Stimulated activated CD4-positive, alpha-beta T cell treated with anti-CD3 and anti-CD28 coated beads, Interleukin-2, amount 100 ng/mL, for 48 hours (primary cell): ENCODE data around the gene REC8.
A peak's percentile ranks its signal among the peaks of the same experiment; 100 is the strongest.

Experiments
- DNase-seq, 2 donors: peaks; one replicate each; pipeline ENCODE4 v3.0.0-alpha.2; 2020

REC8 gene

GRCh38 chr14:24171422-24172260 is at the start of gene REC8:
Gene REC8, plus strand, starts transcription at chr14:24172080. Its CDS starts 473 bp downstream, at chr14:24172553.
- DNase-seq = peak; percentile 44 to 46

DNA sequence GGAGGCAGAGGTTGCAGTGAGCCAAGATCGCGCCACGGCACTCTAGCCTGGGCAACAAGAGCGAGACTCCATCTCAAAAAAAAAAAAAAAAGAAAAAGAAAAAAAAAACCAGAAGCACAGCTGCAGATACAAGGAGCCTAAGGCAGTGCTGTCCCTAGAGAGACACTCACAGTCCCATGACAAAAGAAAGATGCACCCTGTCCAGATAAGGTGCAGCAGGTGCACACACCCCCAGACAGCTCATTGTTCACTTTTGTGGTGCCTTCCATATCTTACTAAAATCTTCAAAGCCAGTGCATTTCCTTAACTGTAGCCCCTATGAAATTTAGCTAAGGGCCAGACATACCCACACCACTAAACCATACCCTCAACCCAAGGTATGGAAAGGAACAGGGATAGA is 49.5 kb upstream of the REC8 start:
- no peak for DNase-seq

GRCh38 chr14:24122898-24123297 is 49.0 kb upstream of the REC8 start:
- no peak for DNase-seq

- DNase-seq = no peak
Observed at GRCh38 chr14:24123424-24124417, 48.2 kb upstream of the REC8 start.

DNA sequence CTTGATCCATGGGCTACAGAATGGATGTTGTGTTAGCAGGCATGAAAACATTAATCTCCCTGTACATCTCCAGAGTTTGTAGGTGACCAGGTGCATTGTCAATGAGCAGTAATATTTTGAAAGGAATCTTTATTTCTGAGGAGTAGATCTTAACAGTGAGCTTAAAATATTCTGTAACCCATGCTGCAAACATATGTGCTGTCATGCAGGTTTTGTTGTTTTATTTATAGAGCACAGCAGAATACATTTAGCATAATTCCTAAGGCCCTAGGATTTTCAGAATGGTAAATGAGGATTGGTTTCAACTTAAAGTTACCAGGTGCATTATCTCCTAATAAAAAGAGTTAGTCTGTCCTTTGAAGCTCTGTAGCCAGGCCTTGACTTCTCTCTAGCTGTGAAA is 44.9 kb upstream of the REC8 start:
- DNase-seq = no peak

DNA sequence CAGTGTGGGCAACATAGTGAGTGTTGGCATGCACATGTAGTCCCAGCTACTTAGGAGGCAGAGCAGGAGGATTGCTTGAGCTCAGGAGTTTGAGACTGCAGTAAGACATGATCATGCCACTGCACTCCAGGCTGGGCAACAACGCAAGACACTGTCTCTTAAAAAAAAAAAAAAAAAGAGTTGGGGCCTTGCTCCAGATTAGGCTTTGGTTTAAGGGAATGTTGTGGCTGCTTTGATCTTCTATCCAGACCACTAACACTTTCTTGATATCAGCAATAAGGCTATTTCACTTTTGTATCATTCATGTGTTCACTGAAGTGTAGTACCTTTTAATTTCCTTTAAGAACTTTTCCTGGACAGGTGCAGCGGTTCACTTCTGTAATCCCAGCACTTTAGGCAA is 44.2 kb upstream of the REC8 start:
- no peak for DNase-seq

DNA sequence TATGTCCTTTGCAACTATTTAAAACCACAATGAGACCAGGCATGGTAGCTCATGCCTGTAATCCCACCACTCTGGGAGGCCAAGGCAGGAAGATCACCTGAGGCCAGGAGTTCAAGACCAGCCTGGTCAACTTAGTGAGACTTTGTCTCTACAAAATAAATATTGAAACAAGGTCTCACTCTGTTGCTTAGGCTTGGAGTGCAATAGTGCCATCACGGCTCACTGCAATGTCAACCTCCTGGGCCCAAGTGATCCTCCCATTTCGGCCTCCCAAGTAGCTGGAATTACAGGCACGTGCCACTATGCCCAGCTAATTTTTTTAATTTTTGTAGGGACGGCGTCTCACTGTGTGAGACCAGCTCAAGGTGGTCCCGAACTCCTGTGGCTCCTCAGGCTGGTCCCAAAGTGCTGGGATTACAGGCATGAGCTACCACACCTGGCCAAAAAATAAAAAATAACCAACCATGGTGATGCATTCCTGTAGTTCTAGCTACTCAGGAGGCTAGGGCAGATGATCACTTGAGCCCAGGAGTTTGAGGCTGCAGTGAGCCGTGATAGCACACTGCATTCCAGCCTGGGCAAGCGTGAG is 42.4 kb upstream of the REC8 start:
- DNase-seq = no peak

DNA sequence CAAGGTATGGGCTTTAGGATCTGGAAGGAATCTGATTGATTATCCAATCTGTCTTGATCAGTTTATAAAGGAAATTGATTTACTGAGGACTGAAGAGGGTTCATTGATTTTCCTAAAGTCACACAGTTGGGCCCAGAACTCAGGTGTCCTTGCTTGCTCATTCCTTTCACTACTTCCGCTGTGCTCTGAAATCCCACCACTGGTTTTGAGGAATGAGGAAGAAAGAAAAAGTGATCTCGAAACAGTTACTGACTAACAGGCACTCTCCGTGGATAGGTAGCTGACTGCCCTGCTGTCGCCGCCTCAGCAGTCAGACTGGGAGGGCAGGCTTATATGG is 41.5 kb upstream of the REC8 start, which contains the start of gene FITM1:
Gene FITM1 (plus strand): TSS at position 280 of the 337 bp plus-strand sequence. CDS start 905 bp downstream, outside the sequence.
- no peak for DNase-seq

- DNase-seq = no peak
Observed at GRCh38 chr14:24130717-24131548, 40.9 kb upstream of the REC8 start.

DNA sequence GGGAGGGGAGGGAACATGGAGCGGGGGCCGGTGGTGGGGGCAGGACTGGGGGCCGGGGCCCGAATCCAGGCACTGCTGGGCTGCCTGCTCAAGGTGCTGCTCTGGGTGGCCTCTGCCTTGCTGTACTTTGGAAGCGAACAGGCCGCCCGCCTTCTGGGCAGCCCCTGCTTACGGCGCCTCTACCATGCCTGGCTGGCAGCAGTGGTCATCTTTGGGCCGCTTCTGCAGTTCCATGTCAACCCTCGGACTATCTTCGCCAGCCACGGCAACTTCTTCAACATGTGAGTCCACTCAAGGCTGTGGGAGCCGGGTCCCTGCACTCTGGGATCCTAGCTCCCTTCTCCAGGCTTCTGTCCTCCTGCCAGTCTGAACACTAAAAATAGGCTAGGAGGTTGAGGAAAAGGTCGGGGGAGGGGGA is 40.3 kb upstream of the REC8 start:
- DNase-seq = no peak

GRCh38 chr14:24132061-24132685 is 39.7 kb upstream of the REC8 start:
- DNase-seq = no peak

DNA sequence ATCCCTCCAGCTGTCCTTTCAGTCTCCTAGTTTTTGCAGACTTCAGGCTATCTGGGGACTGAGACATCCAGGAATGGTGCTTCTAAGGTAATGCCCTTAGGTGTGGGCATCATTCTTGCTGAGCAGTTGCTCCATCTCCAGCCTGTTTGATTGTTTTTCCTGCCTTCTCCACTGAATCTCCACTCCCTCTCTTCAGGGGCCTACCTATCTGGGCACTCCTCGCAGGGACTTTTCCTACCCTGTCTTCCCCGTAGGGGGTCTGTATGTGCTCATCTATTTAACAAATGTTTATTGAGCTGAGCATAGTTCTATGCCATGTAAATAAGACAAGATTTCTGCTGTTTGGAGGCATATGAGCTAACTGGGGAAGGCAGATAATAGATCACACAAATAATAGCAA is 38.9 kb upstream of the REC8 start:
- no peak for DNase-seq

- no peak for DNase-seq
Observed at GRCh38 chr14:24133735-24134134, 38.1 kb upstream of the REC8 start.

GRCh38 chr14:24135584-24135833 is 36.4 kb upstream of the REC8 start:
- DNase-seq = no peak

DNA sequence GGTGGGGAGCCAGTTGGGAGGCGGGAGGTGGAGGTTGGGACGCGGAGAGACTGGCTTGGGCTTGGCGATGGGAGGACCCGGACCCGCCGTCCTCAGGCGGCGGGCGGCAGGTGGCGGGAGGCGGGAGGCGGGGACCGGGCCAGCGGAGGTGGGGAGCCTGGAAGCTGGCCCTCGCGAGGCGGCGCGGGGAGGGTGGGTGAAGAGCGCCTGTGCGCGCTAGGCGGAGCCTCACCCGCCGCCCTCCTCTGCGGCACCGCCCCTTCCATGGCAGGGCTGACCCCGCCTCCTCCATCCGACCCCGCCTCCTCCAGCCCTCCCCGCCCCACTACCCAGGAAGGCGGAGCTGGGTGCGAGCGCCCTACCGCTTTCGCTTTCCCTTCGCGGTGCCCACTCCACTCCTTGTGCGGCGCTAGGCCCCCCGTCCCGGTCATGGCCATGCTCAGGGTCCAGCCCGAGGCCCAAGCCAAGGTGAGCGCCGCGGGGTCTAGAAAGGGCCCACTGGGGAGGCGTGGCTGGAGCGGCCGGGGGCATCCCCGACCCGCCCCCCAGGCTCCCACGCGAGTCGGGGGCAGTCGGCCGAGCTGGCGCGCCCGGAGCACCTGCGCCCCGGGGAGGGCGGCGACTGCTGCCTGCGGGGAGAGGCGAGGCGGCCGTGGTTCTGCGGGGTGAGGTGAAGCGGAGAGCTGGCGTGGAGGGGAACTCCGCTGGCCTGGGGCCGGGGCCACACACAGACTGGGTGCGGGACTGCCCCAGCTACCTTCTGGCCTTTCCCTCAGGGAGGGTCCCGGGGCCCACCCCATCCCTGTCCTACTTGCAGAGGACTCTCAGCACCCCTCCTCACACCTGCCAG is 35.8 kb upstream of the REC8 start, which contains the start of gene PSME1:
Gene PSME1 (plus strand): TSS at position 361 of the 850 bp plus-strand sequence. CDS start 69 bp downstream, at position 430.
- peak; percentile 93 to 94 for DNase-seq

DNA sequence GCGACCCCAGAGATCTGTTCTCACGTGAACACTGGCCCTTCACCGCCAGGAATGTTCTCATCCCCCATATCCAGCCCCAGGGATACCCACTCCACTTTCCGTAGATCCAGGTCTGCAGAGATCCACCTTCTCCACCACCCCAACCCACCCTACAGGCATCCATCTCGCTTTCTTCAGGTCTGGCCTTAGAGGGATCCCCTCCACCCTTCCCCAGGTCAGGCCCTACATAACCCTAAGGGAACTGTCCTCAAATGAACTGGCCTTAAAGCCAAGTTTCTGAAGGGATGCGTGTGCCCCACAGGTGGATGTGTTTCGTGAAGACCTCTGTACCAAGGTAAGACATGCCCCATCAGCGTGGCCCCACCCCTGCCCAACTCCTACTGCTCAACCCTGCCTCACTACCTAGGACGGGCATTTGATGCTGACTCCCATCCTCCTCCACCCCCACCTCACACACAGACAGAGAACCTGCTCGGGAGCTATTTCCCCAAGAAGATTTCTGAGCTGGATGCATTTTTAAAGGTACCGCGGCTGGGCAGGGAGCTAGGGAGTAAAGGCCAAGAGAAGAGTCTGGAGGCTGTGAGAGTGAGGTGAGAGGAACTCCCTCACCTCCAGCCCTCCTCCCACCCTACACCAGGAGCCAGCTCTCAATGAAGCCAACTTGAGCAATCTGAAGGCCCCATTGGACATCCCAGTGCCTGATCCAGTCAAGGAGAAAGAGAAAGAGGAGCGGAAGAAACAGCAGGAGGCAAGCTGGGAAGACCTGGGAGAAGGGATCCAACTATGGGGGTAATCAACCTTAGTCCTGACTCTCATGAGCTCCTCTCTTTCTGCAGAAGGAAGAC is 35.0 kb upstream of the REC8 start:
- DNase-seq = no peak

GRCh38 chr14:24137529-24138395 is 34.1 kb upstream of the REC8 start:
- DNase-seq = no peak

DNA sequence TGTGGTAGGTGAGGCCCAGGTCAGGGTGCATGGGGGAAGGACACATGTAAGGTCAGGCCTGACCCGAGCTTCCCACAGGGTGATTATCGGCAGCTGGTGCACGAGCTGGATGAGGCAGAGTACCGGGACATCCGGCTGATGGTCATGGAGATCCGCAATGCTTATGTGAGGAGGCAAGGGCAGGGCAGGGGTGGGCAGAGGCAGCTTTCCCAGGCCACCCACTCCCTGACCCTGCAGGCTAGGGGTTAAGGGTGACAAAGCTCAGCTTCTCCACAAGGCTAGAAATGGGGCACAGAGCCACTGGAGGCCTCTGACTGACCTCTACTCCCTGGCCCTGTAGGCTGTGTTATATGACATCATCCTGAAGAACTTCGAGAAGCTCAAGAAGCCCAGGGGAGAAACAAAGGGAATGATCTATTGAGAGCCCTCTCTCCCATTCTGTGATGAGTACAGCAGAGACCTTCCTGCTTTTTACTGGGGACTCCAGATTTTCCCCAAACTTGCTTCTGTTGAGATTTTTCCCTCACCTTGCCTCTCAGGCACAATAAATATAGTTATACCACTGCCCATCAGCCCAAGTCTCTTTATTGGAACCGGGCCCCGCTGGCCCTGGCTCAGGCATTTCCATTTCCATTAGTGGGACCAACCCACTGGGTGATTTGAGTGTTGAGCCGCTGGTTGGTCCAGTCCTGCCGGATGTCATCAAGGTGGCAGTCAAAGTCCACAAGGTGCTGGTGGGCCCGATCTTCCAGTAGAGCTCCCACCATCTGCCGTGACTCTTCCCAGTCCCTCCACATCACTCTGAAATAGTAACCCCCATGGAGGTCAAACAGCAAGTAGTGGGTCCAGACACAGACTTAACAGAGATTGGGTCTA is 33.2 kb upstream of the REC8 start:
- DNase-seq = no peak
